Activated CD4-positive, alpha-beta T cell treated with anti-CD3 and anti-CD28 coated beads for 48 hours (primary cell): ENCODE data around the gene PINLYP.
"Not testable (repeated sequence)": the region's sequence is repeated elsewhere in the genome, so short reads cannot be mapped to it uniquely, and the experiment has no call there.

Experiments used
- DNase-seq: peaks from one replicate; pipeline ENCODE4 v3.0.0-alpha.2; 2020

PINLYP gene

GRCh38 chr19:43584484-43584883 is 8.9 kb downstream of the PINLYP start:
- no peak for DNase-seq

DNA sequence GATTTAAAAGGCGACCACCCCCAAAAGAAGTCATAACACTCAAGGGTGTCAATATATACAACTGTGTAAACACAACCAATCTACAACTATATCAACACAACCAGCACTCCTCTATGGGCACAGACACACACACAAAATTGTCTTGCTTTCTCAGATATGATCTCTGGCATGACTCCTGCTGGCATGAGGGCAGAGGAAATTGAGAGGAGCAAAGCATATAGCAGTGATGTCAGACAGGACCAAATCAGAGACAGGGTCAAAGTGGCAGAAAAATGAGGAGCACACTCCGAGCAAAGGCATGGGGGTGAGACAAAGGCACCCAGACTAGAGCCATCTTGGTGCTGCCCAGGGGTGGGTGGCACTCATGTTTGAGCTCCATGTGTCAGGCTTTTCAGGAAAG is 10.7 kb downstream of the PINLYP start:
- DNase-seq: no peak

- not testable (repeated sequence) for DNase-seq
Observed at GRCh38 chr19:43587029-43587428, 11.4 kb downstream of the PINLYP start.

DNA sequence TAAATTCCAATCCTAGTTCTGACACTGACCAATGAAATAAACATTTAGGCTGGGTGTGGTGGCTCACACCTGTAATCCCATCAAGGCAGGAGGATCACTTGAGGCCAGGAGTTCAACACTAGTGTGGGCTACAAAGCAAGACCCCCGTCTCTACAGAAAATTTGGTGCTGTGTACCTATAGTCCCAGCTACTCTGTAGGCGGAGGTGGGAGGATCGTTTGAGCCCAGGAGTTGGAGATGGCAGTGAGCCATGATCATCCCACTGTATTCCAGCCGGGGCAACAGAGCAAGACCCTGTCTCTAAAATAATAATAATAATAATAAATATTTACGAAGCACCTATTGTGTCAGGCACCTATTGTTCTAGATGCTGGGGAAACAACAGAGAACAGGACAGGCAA is 13.7 kb downstream of the PINLYP start:
- no peak for DNase-seq

DNA sequence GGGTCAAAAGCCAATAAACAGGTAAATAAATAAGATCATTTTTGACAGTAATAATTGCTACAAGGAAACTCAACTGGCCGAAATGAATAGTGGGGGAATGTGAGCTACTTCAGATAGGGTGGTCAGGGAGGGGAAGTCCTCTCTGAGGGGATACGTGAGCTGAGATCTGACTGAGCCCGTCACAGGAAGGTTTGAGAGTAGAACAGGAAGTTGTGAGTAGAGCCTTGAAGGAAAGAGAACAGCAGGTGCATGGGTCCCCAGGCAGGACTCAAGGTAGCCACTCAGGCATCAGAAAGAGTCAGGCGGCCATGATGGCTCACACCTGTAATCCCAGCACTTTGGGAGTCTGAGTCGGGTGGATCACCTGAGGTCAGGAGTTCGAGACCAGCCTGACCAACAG is 14.1 kb downstream of the PINLYP start:
- DNase-seq: no peak

- DNase-seq: no peak
Observed at GRCh38 chr19:43591904-43592772, 16.5 kb downstream of the PINLYP start.

DNA sequence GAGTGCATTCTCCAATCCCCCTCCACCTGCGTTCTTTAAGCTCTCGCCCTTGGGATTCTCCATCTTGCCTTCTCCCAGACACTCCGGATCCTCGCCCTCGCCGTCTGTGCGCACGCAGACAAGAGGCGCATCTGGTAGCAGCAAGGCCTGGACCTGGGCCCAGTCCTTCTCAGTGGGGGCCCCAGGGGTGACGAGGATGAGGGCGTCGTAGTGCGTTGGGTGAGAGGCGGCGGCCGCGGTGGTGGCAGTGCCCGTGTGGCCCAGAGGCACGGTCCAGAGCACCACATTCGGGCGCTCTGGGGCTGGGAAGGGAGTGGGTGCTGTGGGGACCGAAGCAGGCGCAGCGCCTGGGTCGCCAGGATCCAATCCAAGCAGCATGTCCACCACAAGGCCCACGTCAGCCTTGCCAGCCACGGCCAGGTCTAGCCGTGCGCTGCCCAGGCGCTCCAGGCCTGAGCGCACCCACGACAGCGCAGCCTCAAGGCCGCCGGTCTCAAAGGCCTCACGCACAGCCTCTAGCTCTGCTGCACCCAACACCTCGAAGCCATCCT is 17.3 kb downstream of the PINLYP start:
- no peak for DNase-seq

GRCh38 chr19:43594081-43594697 is 18.6 kb downstream of the PINLYP start:
- no peak for DNase-seq

DNA sequence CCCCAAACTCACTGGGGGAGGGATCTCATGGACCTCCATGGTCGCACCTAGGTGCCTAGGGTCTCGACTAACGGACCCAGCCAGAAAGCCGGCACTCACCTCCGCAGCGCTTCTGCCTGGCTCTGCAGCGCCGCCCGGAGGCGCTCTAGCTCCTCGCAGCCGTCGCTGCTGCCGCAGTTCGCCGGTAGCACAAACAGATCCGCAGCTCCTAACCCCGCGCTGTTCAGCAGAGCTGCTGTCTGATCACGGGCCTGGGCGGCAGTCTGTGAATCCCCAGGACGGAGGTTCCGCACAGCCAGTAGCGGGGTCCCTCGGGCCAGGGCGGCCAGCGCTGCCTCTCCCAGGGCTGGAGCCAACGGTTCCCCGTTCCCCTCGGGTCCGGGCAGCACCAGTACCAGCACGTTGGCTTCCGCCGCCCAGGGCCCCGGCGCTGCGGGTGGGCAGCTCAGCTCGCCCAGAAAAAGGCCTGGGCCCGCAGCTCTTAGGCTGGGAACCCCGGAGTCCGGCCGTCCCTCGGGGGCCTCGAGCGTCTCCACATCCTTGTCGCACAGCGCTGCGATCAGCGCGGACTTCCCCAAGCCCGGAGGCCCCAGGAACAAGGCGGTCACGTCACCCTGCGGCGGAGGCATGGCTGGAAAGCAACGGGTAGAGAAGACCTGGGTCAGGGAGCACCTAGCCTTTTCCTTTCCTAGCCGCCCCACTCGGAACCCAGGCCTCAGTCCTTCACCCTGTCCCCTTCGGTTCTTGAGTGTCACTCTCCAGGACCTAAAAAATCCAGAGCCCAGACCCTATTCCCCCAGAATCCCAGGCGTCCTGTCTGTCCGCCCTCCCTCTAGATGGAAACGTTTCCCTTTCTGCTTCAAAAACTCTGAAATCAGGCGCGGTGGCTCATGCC is 19.4 kb downstream of the PINLYP start:
- peak; percentile 82 for DNase-seq

- DNase-seq: peak; percentile 45
Observed at GRCh38 chr19:43595605-43595998, 20.0 kb downstream of the PINLYP start.

- DNase-seq: peak; percentile 100
Observed at GRCh38 chr19:43595999-43596841, 20.6 kb downstream of the PINLYP start, which contains the start of the genes IRGQ and ZNF576. TSS of gene IRGQ (minus strand) at chr19:43596134. CDS start at chr19:43595338, 796 bp downstream. TSS of gene ZNF576 (plus strand) at chr19:43596595. CDS start at chr19:43597109, 514 bp downstream.

- no peak for DNase-seq
Observed at GRCh38 chr19:43596842-43597461, 21.4 kb downstream of the PINLYP start.

GRCh38 chr19:43597876-43598275 is 22.3 kb downstream of the PINLYP start:
- no peak for DNase-seq

GRCh38 chr19:43598445-43599240 is 23.0 kb downstream of the PINLYP start:
- DNase-seq: no peak

GRCh38 chr19:43599635-43600295 is 24.2 kb downstream of the PINLYP start:
- DNase-seq: no peak

DNA sequence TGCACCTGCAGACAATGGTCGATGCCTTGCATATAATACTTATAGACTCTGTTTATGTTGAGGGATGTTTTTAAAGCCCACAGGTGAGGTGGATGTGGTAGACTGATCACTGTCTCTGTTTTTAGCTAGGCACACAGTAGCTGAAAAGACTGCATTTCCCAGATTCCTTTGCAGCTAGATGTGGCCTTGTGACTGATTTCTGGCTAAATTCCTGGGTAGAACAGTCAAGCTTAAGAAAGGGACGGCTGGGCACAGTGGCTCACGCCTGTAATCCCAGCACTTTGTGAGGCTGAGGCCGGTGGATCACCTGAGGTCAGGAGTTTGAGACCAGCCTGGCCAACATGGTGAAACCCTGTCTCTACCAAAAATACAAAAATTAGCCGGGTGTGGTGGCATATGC is 24.7 kb downstream of the PINLYP start:
- not testable (repeated sequence) for DNase-seq

DNA sequence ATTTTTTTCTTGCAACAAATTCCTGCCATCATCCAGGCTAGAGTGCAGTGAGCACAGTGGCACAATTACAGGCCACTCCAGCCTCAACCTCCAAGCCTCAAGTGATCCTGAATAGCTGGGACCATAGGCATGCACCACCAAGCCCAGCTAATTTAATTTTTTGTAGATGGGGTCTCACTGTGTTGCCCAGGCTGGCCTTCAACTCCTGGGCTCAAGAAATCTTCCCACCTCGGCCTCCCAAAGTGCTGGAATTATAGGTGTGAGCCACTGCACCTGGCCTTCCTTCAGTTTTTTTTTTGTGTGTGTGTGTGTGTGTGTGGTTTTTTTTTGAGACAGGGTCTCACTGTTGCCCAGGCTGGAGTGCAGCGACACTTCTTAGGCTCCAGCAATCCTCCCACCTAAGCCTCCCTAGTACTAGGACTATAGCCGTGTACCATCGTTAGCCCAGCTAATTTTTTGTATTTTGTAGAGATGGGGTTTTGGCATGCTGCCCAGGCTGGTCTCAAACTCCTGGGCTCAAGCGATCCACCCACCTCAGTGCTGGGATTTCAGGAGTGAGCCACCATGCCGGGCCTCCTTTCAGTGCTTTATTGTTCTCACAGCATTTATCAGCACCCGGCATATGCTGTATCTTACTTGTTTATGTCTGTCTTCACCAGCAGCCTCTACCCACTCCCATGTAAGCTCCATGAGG is 30.4 kb downstream of the PINLYP start:
- DNase-seq: no peak

DNA sequence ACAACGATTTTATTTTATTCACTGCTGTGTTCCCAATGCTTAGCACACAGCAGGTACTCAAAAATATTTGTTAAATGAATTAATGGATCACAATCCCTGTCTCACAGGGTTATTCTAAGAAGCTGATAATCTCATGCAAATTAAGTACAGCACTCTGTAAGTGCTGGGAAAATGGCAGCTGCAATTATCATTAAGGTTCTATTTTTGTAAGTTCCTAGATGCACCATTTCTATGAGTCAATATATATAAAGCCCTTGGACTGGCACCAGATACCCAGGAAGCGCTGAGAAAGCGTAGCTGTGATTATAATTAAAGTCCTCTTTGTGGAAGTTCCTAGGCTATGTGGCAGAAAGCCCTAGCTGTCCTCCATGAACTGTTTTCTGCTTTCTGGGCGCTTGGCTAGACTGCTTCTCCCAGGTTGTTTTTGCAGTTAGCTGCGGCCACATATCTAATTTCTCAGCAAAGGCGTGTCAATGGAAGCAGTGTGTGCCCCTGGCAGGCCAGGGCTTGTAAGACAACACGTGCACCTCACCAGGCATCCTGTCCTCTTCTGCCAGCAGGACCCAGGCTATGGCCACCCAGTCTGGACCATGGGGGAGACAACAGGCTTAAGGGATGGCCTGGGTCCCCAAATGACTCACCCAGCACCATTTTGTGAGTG is 31.1 kb downstream of the PINLYP start:
- no peak for DNase-seq
